MCF 10A (cell line): ENCODE results near the gene DYNC2H1. TPM values are rescaled to one million over a fixed set of nuclear protein-coding genes. Genes with fewer than 3 reads are reported as not detected.

Experiments
- BruUV-seq: library from RNA; stranded (reverse); fragments of 400-500 nt; replicated peaks from 2 replicates; lab custom pipeline; 2021; lab: Mats Ljungman, UMichigan
- CTCF ChIA-PET: fragments of 300-600 bp; sonication (Branson Sonifier 250); formaldehyde crosslinking; extraction: SDS; loops from one replicate; lab custom pipeline; 2021; ENCODE audit warnings: antibody characterized with exemption, inconsistent platforms; lab: Yijun Ruan, JAX
- POLR2A ChIA-PET: fragments of 300-600, 350-650 bp; sonication (Branson Sonifier 250); formaldehyde crosslinking; extraction: SDS; loops from one replicate; lab custom pipeline; 2020; ENCODE audit warnings: antibody characterized with exemption, inconsistent platforms; lab: Yijun Ruan, JAX
- DNase-seq: peaks from one replicate; pipeline ENCODE4 v3.0.0-alpha.2; 2018; ENCODE audit not compliant: unreplicated experiment
- H3K27ac Mint-ChIP-seq: one replicate; pipeline ENCODE4 v1.8.0; 2022; ENCODE audit warnings: mild to moderate bottlenecking, low read depth, mixed read lengths; ENCODE audit not compliant: unreplicated experiment
- H3K27me3 Mint-ChIP-seq: one replicate; pipeline ENCODE4 v1.8.0; 2022; ENCODE audit warnings: mixed read lengths; ENCODE audit not compliant: insufficient read depth, unreplicated experiment
- H3K36me3 Mint-ChIP-seq: one replicate; pipeline ENCODE4 v1.8.0; 2022; ENCODE audit warnings: mild to moderate bottlenecking, moderate library complexity, mixed read lengths; ENCODE audit not compliant: insufficient read depth, unreplicated experiment
- H3K4me1 Mint-ChIP-seq: one replicate; pipeline ENCODE4 v1.8.0; 2022; ENCODE audit warnings: mixed read lengths; ENCODE audit not compliant: insufficient read depth, unreplicated experiment
- H3K4me3 Mint-ChIP-seq: one replicate; pipeline ENCODE4 v1.8.0; 2022; ENCODE audit warnings: mild to moderate bottlenecking, moderate library complexity, mixed read lengths; ENCODE audit not compliant: unreplicated experiment
- H3K9me3 Mint-ChIP-seq: one replicate; pipeline ENCODE4 v1.8.0; 2022; ENCODE audit warnings: mixed read lengths; ENCODE audit not compliant: unreplicated experiment
- CTCF ChIP-seq: fragments of 200-600 bp; IDR thresholded peaks from one replicate; pipeline ENCODE4 v1.8.0; 2022; ENCODE audit warnings: antibody characterized with exemption, mild to moderate bottlenecking; ENCODE audit not compliant: unreplicated experiment
- intact Hi-C: fragments of 100-400 bp; cut with micrococcal nuclease; formaldehyde crosslinking; loops from 2 replicates; pipeline ENCODE4 v1.14.1; 2022
- total RNA-seq: library from RNA; stranded (reverse); gene quantifications from 2 replicates; pipeline ENCODE4 v1.2.3, GENCODE V29; 2022

DYNC2H1 gene
- total RNA-seq, 1 experiment from 2014 or later, result 23.0 TPM

DNA sequence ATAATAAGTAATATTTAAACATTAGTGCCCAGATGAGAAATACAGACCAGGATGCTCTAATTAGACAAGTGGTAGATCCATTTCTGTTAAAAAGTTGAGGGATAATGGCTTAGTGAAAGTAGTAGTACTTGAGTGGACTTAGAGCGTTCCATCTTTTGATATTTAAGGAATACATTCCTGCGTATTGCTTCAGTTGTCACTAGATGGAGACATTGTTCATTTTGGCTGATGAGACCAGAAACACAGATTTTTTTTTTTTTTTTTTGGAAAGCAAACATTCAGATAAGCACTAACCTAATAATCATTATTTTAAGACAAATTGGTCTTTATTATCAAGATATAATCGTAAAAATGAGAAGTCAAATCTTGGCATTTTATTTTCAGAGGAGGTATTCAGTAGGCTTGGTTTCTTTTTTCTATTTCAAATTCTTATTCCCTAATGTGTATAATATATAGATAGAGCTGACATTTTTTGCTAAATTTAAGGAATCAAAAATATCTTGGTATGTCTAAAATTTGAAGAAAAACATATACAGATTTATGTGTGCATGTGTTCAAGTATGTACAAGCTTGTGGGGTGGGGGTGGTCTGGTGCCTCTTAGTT lies 92.9 kb downstream of the DYNC2H1 start:
- Mint-ChIP-seq H3K27me3 (no peaks in the 10 kb centered on the region), H3K4me1 (no peaks in the 10 kb centered on the region), H3K36me3 (peaks cover 31% of the 10 kb centered on the region), H3K27ac (no peak overlapping the region), H3K9me3 (no peaks in the 10 kb centered on the region), H3K4me3 (no peak overlapping the region)
- BruUV-seq, result no TSS peak
- peak; percentile 54 for DNase-seq
- intact Hi-C loops, result loop anchor here (1.0 to 5.0 kb wide), 2 partner anchors 125 to 399 kb away; no protein-coding TSS in a partner anchor
- peak; percentile 37 for TF ChIP-seq CTCF
- ChIA-PET CTCF (interaction anchor here (0.5 to 1.7 kb wide), 7 partner anchors 9 to 400 kb away, joined by 3 to 6 read pairs (median 4); no protein-coding TSS in a partner anchor), POLR2A (interaction anchor here (0.6 to 0.7 kb wide), 2 partner anchors 9 to 24 kb away, joined by 3 to 4 read pairs; no protein-coding TSS in a partner anchor)

DNA sequence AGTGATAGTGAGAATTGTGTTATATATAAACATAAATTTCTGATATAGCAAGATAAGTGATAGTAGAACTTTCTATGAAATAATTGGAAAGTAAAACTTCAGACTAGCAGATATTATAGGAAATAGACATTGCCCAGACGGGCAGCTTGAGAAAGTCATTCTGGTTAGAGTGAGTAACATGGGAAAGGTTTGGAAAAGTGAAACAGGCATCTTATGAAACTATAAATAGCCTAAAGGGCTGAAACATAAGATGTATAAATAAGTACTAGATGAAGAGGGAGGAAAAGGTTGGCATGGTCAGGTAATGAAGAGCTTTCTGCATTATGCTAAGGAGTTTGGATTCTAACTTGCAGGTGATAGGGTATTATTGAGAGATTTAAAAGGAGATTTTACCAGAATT lies 101.3 kb downstream of the DYNC2H1 start:
- no peaks in the 10 kb centered on the region for H3K9me3 Mint-ChIP-seq
- BruUV-seq, result no TSS peak
- CTCF ChIA-PET, result no interaction called here

DNA sequence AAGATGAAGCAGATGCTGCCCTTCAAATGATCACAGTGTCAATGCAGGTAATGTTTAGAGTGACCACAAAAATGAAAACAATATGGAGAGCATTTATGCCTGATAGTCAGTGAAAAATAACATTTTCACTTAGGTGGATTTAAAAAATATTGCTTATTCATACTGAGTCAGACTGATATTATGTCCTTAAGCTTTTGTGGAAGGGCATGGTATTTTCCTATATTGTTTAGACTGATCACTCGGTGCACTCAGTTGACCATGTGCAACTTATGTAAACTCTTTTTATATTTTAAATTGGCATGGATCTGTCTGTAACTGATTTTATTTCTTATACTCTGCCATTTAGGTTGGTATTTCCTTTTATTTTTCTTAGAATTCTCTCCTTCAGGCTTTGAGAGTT lies 106.6 kb downstream of the DYNC2H1 start:
- Mint-ChIP-seq H3K9me3 (no peaks in the 10 kb centered on the region), H3K36me3 (no peaks in the 10 kb centered on the region), H3K4me1 (no peaks in the 10 kb centered on the region), H3K4me3 (no peak overlapping the region), H3K27ac (no peak overlapping the region), H3K27me3 (no peaks in the 10 kb centered on the region)
- no TSS peak for BruUV-seq
- CTCF ChIA-PET, result interaction anchor here (0.7 to 1.1 kb wide), 2 partner anchors 9 to 14 kb away, joined by 3 read pairs; no protein-coding TSS in a partner anchor
- no peak for TF ChIP-seq CTCF
- intact Hi-C loops, result no loop called here
- POLR2A ChIA-PET, result interaction anchor here (0.6 to 0.7 kb wide), 2 partner anchors 285 to 344 kb away, joined by 3 read pairs; no protein-coding TSS in a partner anchor
- DNase-seq, result no peak

More for the DNA sequence above, 101.3 kb downstream of the DYNC2H1 start:
- H3K27me3 Mint-ChIP-seq, result no peaks in the 10 kb centered on the region
- POLR2A ChIA-PET, result no interaction called here
- intact Hi-C loops, result no loop called here
- TF ChIP-seq CTCF, result no peak
- no peaks in the 10 kb centered on the region for H3K36me3 Mint-ChIP-seq
- no peak overlapping the region for H3K27ac Mint-ChIP-seq
- no peak for DNase-seq
- no peak overlapping the region for H3K4me3 Mint-ChIP-seq
- H3K4me1 Mint-ChIP-seq, result no peaks in the 10 kb centered on the region

GRCh38 chr11:103220133-103220532 lies 110.9 kb downstream of the DYNC2H1 start:
- no peak for DNase-seq
- CTCF ChIA-PET, result interaction anchor here (0.7 kb wide), 1 partner anchor 8 kb away, joined by 3 read pairs; no protein-coding TSS in a partner anchor
- no peak for TF ChIP-seq CTCF
- POLR2A ChIA-PET, result no interaction called here
- Mint-ChIP-seq H3K27ac (no peak overlapping the region), H3K4me1 (no peaks in the 10 kb centered on the region), H3K4me3 (no peak overlapping the region), H3K9me3 (no peaks in the 10 kb centered on the region), H3K27me3 (no peaks in the 10 kb centered on the region), H3K36me3 (peaks cover 19% of the 10 kb centered on the region)
- intact Hi-C loops, result no loop called here
- no TSS peak for BruUV-seq
